GM12891 (cell line): ENCODE results near the gene FAM168A.
A peak's percentile ranks its signal among the peaks of the same experiment; 100 is the strongest.

ENCODE experiments used
- DNase-seq: peaks from one replicate; pipeline ENCODE4 v3.0.0; 2011; ENCODE audit warnings: low spot score; ENCODE audit not compliant: insufficient read length
- FAIRE-seq: peaks from 2 replicates; lab custom pipeline; 2011; peaks lifted over from hg19 to GRCh38; lab: Jason Lieb, UNC
- PAX5 ChIP-seq: IDR thresholded peaks from 2 replicates; pipeline ENCODE4 v1.6.1; 2011; ENCODE audit warnings: low read length, moderate library complexity, mild to moderate bottlenecking; ENCODE audit not compliant: insufficient read depth, severe bottlenecking
- POLR2A ChIP-seq: IDR thresholded peaks from 2 replicates; pipeline ENCODE4 v1.6.1; 2011; ENCODE audit warnings: low read depth, low read length, control low read depth
- POLR2AphosphoS5 ChIP-seq: IDR thresholded peaks from 2 replicates; pipeline ENCODE4 v1.6.1; 2011; ENCODE audit warnings: low read depth, low read length, control low read depth
- POU2F2 ChIP-seq: IDR thresholded peaks from 2 replicates; pipeline ENCODE4 v1.6.1; 2011; ENCODE audit warnings: low read depth, mild to moderate bottlenecking, control low read depth, low read length, moderate library complexity
- SPI1 ChIP-seq: IDR thresholded peaks from 2 replicates; pipeline ENCODE4 v1.6.1; 2011; ENCODE audit warnings: low read depth, low read length, control low read depth
- TAF1 ChIP-seq: IDR thresholded peaks from 2 replicates; pipeline ENCODE4 v1.6.1; 2011; ENCODE audit warnings: low read depth, low read length, control low read depth

Gene FAM168A

GRCh38 chr11:73510877-73511276 is 87.0 kb downstream of the FAM168A start:
- FAIRE-seq (no peak), DNase-seq (no peak)
- TF ChIP-seq PAX5 (no peak), POLR2A (no peak), TAF1 (no peak), POLR2AphosphoS5 (no peak), POU2F2 (no peak), SPI1 (no peak)

GRCh38 chr11:73510106-73510505 is 87.8 kb downstream of the FAM168A start:
- TF ChIP-seq PAX5 (no peak), POU2F2 (no peak), TAF1 (no peak)
- DNase-seq (no peak), FAIRE-seq (no peak)

- TF ChIP-seq POLR2AphosphoS5, result no peak
- no peak for TF ChIP-seq TAF1
- TF ChIP-seq POU2F2, result no peak
- TF ChIP-seq SPI1, result no peak
- TF ChIP-seq POLR2A, result no peak
- DNase-seq (no peak), FAIRE-seq (no peak)
These were observed 88.7 kb downstream of the FAM168A start for GRCh38 chr11:73509188-73509587.

- FAIRE-seq (peak; percentile 91), DNase-seq (no peak)
- TF ChIP-seq SPI1 (no peak), TAF1 (no peak), POU2F2 (no peak), PAX5 (no peak), POLR2AphosphoS5 (no peak), POLR2A (no peak)
These were observed 89.4 kb downstream of the FAM168A start for GRCh38 chr11:73508243-73509176.

GRCh38 chr11:73507086-73507485 is 90.8 kb downstream of the FAM168A start:
- TF ChIP-seq TAF1 (no peak), POLR2AphosphoS5 (no peak), POLR2A (no peak), SPI1 (no peak), PAX5 (no peak), POU2F2 (no peak)
- FAIRE-seq, result no peak

GRCh38 chr11:73506038-73506437 is 91.9 kb downstream of the FAM168A start:
- FAIRE-seq, result no peak
- no peak for TF ChIP-seq TAF1
- no peak for TF ChIP-seq SPI1
- no peak for TF ChIP-seq POLR2A
- no peak for TF ChIP-seq POLR2AphosphoS5
- no peak for TF ChIP-seq POU2F2

More at GRCh38 chr11:73507086-73507485, 90.8 kb downstream of the FAM168A start:
- DNase-seq, result no peak

GRCh38 chr11:73498343-73498742 is 99.6 kb downstream of the FAM168A start:
- FAIRE-seq (no peak), DNase-seq (no peak)
- TF ChIP-seq PAX5, result no peak

More at GRCh38 chr11:73506038-73506437, 91.9 kb downstream of the FAM168A start:
- DNase-seq, result no peak

GRCh38 chr11:73496134-73496533 is 101.8 kb downstream of the FAM168A start:
- DNase-seq (no peak), FAIRE-seq (no peak)

GRCh38 chr11:73495731-73496130 is 102.2 kb downstream of the FAM168A start:
- FAIRE-seq (no peak), DNase-seq (no peak)
- TF ChIP-seq POLR2AphosphoS5 (no peak), PAX5 (no peak), POLR2A (no peak), SPI1 (no peak), TAF1 (no peak), POU2F2 (no peak)

More at GRCh38 chr11:73496134-73496533, 101.8 kb downstream of the FAM168A start:
- TF ChIP-seq POLR2A, result no peak
- TF ChIP-seq SPI1, result no peak
- TF ChIP-seq TAF1, result no peak
- TF ChIP-seq POLR2AphosphoS5, result no peak
- no peak for TF ChIP-seq PAX5
- TF ChIP-seq POU2F2, result no peak

- TF ChIP-seq POLR2A, result no peak
- TF ChIP-seq POU2F2, result no peak
- no peak for TF ChIP-seq POLR2AphosphoS5
- TF ChIP-seq SPI1, result no peak
- TF ChIP-seq PAX5, result no peak
- no peak for TF ChIP-seq TAF1
- DNase-seq (no peak), FAIRE-seq (no peak)
These were observed 103.8 kb downstream of the FAM168A start for GRCh38 chr11:73493956-73494598.
